Hepatocyte (in vitro differentiated cells): ENCODE results near the gene RBFOX1. TPM values are rescaled to one million over a fixed set of nuclear protein-coding genes. Genes with fewer than 3 reads are reported as not detected.

Source experiments
- DNase-seq: peaks from one replicate; pipeline ENCODE4 v3.0.0-alpha.2; 2016; ENCODE audit warnings: low spot score
- H2AFZ ChIP-seq: fragments of 200-600 bp; sonication (generic); 2 replicates; pipeline ENCODE4 v1.6.0; 2016; ENCODE audit warnings: antibody characterized with exemption, mild to moderate bottlenecking
- H3K27ac ChIP-seq: fragments of 200-600 bp; sonication (generic); 2 replicates; pipeline ENCODE4 v1.5.1; 2016; ENCODE audit warnings: mild to moderate bottlenecking
- H3K27me3 ChIP-seq: fragments of 200-600 bp; sonication (generic); 2 replicates; pipeline ENCODE4 v1.6.1; 2016
- H3K36me3 ChIP-seq: fragments of 200-600 bp; sonication (generic); replicated peaks from 2 replicates; pipeline ENCODE4 v1.5.1; 2016; ENCODE audit warnings: low read depth; ENCODE audit not compliant: insufficient read depth
- H3K4me1 ChIP-seq: fragments of 200-600 bp; sonication (generic); 2 replicates; pipeline ENCODE4 v1.5.1; 2016; ENCODE audit warnings: mild to moderate bottlenecking, moderate library complexity; ENCODE audit not compliant: insufficient read depth
- H3K4me2 ChIP-seq: fragments of 200-600 bp; sonication (generic); 2 replicates; pipeline ENCODE4 v1.6.0; 2016
- H3K4me3 ChIP-seq: fragments of 200-600 bp; sonication (generic); 2 replicates; pipeline ENCODE4 v1.5.1; 2016; ENCODE audit warnings: mild to moderate bottlenecking
- H3K79me2 ChIP-seq: fragments of 200-600 bp; sonication (generic); 2 replicates; pipeline ENCODE4 v1.6.0; 2017; ENCODE audit warnings: mild to moderate bottlenecking
- H3K9me2 ChIP-seq: fragments of 200-600 bp; sonication (generic); replicated peaks from 2 replicates; pipeline ENCODE4 v1.6.0; 2017; ENCODE audit warnings: mild to moderate bottlenecking; ENCODE audit not compliant: insufficient read depth
- H3K9me3 ChIP-seq: fragments of 200-600 bp; sonication (generic); 2 replicates; pipeline ENCODE4 v1.5.1; 2016; ENCODE audit warnings: low read depth, mild to moderate bottlenecking
- H4K20me1 ChIP-seq: fragments of 200-600 bp; sonication (generic); 2 replicates; pipeline ENCODE4 v1.6.0; 2016; ENCODE audit warnings: mild to moderate bottlenecking; ENCODE audit not compliant: insufficient read depth, poor library complexity, severe bottlenecking
- CTCF ChIP-seq: fragments of 200-600 bp; sonication (generic); IDR thresholded peaks from 2 replicates; pipeline ENCODE4 v1.5.1; 2016; ENCODE audit warnings: antibody characterized with exemption, mild to moderate bottlenecking; ENCODE audit not compliant: poor library complexity
- EZH2 ChIP-seq: fragments of 200-600 bp; sonication (generic); IDR thresholded peaks from 2 replicates; pipeline ENCODE4 v1.6.1; 2016; ENCODE audit warnings: antibody characterized with exemption, mild to moderate bottlenecking, borderline replicate concordance
- EZH2phosphoT487 ChIP-seq: fragments of 200-600 bp; sonication (generic); IDR thresholded peaks from one replicate; pipeline ENCODE4 v1.6.1; 2018; ENCODE audit warnings: antibody characterized with exemption, mild to moderate bottlenecking, low read depth, moderate library complexity; ENCODE audit not compliant: unreplicated experiment, severe bottlenecking
- WGBS: methylation state at CpG from one replicate; pipeline ENCODE4 v1.1.6; 2016; ENCODE audit warnings: low lambda C conversion rate; ENCODE audit errors: missing lambda C conversion rate; 5-methylcytosine and 5-hydroxymethylcytosine counted together
- polyA plus RNA-seq: library from polyadenylated mRNA; unstranded; fragments of >200 nt; fragmentation: Nextera tagmentation; extraction: Ambion mirVana; gene quantifications from 2 replicates; pipeline ENCODE4 v1.2.1, GENCODE V29; 2016
- total RNA-seq: library from RNA; depleted of rRNA; stranded (reverse); fragments of >200 nt; gene quantifications from 2 replicates; pipeline ENCODE4 v1.2.3, GENCODE V29; 2014

Gene RBFOX1
- total and polyA plus RNA-seq, 2 experiments from 2014 or later: 1.00 to 1.2 TPM

- TF ChIP-seq EZH2: no peak
- TF ChIP-seq EZH2phosphoT487: no peak
- no peak for TF ChIP-seq CTCF
- Histone ChIP-seq H4K20me1 (no peaks in the 10 kb centered on the region), H3K27me3 (no peaks in the 10 kb centered on the region), H3K9me3 (no peaks in the 10 kb centered on the region), H3K4me3 (no peak overlapping the region), H3K4me2 (no peak overlapping the region), H3K27ac (peak overlapping the region; percentile 46), H3K36me3 (no peaks in the 10 kb centered on the region), H3K79me2 (no peaks in the 10 kb centered on the region), H3K9me2 (no peaks in the 10 kb centered on the region), H3K4me1 (peaks cover 10% of the 10 kb centered on the region), H2AFZ (no peak overlapping the region)
- DNase-seq: no peak
- 75% methylated on average over 5 of the region's 5 CpGs for WGBS
Measured at GRCh38 chr16:7380441-7380840, 47.8 kb downstream of the RBFOX1 start.

GRCh38 chr16:7380911-7381310 lies 48.3 kb downstream of the RBFOX1 start:
- Histone ChIP-seq H3K4me3 (no peak overlapping the region), H3K9me3 (no peaks in the 10 kb centered on the region), H3K4me1 (peaks cover 10% of the 10 kb centered on the region), H3K79me2 (no peaks in the 10 kb centered on the region), H4K20me1 (no peaks in the 10 kb centered on the region), H3K27me3 (no peaks in the 10 kb centered on the region), H2AFZ (no peak overlapping the region), H3K4me2 (no peak overlapping the region), H3K36me3 (no peaks in the 10 kb centered on the region), H3K27ac (peak overlapping the region; percentile 46), H3K9me2 (no peaks in the 10 kb centered on the region)
- DNase-seq: no peak
- 45% methylated on average over 3 of the region's 3 CpGs for WGBS
- no peak for TF ChIP-seq EZH2phosphoT487
- TF ChIP-seq CTCF: no peak
- no peak for TF ChIP-seq EZH2

DNA sequence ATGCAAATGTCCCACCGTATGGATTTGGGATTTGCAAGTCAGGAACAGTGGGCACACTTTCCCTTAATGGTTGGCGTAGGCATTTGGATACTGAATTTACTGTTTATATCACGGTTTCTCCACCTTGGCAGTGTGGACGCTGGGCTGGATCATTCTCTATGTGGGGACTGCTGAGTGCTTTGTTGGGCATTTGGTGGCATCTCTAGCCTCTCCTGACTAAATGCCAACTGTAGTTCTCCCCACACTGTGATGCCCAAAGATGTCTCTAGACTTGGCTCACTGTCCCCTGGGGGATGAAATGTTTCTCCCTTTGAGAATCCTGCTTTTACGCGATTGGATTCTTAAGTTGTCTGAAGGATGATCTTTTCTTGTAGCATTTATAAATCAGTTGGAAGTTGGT lies 49.0 kb downstream of the RBFOX1 start:
- Histone ChIP-seq H3K79me2 (no peaks in the 10 kb centered on the region), H3K9me2 (no peaks in the 10 kb centered on the region), H3K4me2 (no peak overlapping the region), H3K4me3 (no peak overlapping the region), H3K36me3 (no peaks in the 10 kb centered on the region), H2AFZ (no peak overlapping the region), H4K20me1 (no peaks in the 10 kb centered on the region), H3K9me3 (no peaks in the 10 kb centered on the region), H3K27me3 (no peaks in the 10 kb centered on the region), H3K27ac (no peak overlapping the region), H3K4me1 (peaks cover 10% of the 10 kb centered on the region)
- no peak for DNase-seq
- TF ChIP-seq EZH2 (no peak), CTCF (no peak), EZH2phosphoT487 (no peak)
- WGBS: 96% methylated on average over 6 of the region's 6 CpGs

- Histone ChIP-seq H3K4me1 (peaks cover 10% of the 10 kb centered on the region), H3K79me2 (no peaks in the 10 kb centered on the region), H3K36me3 (no peaks in the 10 kb centered on the region), H4K20me1 (no peaks in the 10 kb centered on the region), H3K9me3 (no peaks in the 10 kb centered on the region), H3K27me3 (no peaks in the 10 kb centered on the region), H2AFZ (no peak overlapping the region), H3K4me3 (no peak overlapping the region), H3K9me2 (no peaks in the 10 kb centered on the region), H3K27ac (no peak overlapping the region), H3K4me2 (no peak overlapping the region)
- no peak for TF ChIP-seq EZH2phosphoT487
- TF ChIP-seq EZH2: no peak
- no peak for TF ChIP-seq CTCF
- WGBS: 89% methylated on average over 6 of the region's 6 CpGs
- no peak for DNase-seq
Measured at GRCh38 chr16:7382521-7382920, 49.9 kb downstream of the RBFOX1 start.
